Fibroblast of lung (primary cell): ENCODE results near the gene ARRB1. TPM values are rescaled to one million over a fixed set of nuclear protein-coding genes. Genes with fewer than 3 reads are reported as not detected.

Experiments used
- DNase-seq, 2 donors: peaks; one replicate each; pipeline versions ENCODE4 v3.0.0 to v3.0.0-alpha.2; 2010; ENCODE audit warnings: low read depth in 2 of 2
- H2AFZ ChIP-seq: 2 replicates; pipeline ENCODE4 v1.5.1; 2012; ENCODE audit warnings: low read length, control low read depth, inconsistent platforms
- H3K27ac ChIP-seq: 2 replicates; pipeline ENCODE4 v1.5.1; 2011; ENCODE audit warnings: low read length, control low read depth; ENCODE audit not compliant: insufficient read depth
- H3K27me3 ChIP-seq: 2 replicates; pipeline ENCODE4 v1.5.1; 2011; ENCODE audit warnings: mild to moderate bottlenecking, low read length; ENCODE audit not compliant: control insufficient read depth, insufficient read depth
- H3K36me3 ChIP-seq: 2 replicates; pipeline ENCODE4 v1.5.1; 2011; ENCODE audit warnings: low read length; ENCODE audit not compliant: control insufficient read depth, insufficient read depth
- H3K4me1 ChIP-seq: 2 replicates; pipeline ENCODE4 v1.5.1; 2011; ENCODE audit warnings: low read length; ENCODE audit not compliant: control insufficient read depth, insufficient read depth; ENCODE audit errors: extremely low read depth
- H3K4me2 ChIP-seq: 2 replicates; pipeline ENCODE4 v1.5.1; 2011; ENCODE audit warnings: low read length, control low read depth; ENCODE audit not compliant: insufficient read depth; ENCODE audit errors: extremely low read depth
- H3K4me3 ChIP-seq, 4 experiments: fragments of 200-600 bp in 1 of 4; sonication (generic) in 1 of 4; replicated peaks in 1 of 4; 2 replicates each; pipeline ENCODE4 v1.5.1; 2011 to 2016; ENCODE audit warnings: low read length in 4 of 4, low read depth in 3 of 4, mild to moderate bottlenecking in 3 of 4, control low read depth in 2 of 4, inconsistent platforms in 1 of 4, mixed read lengths in 1 of 4; ENCODE audit not compliant: insufficient read depth in 1 of 4; ENCODE audit errors: control extremely low read depth in 1 of 4
- H3K79me2 ChIP-seq: 2 replicates; pipeline ENCODE4 v1.5.1; 2012; ENCODE audit warnings: mild to moderate bottlenecking, low read length, inconsistent platforms; ENCODE audit not compliant: control insufficient read depth, insufficient read depth
- H3K9ac ChIP-seq: 2 replicates; pipeline ENCODE4 v1.5.1; 2011; ENCODE audit warnings: mild to moderate bottlenecking, low read length, control low read depth; ENCODE audit not compliant: insufficient read depth
- H3K9me3 ChIP-seq: 2 replicates; pipeline ENCODE4 v1.5.1; 2012; ENCODE audit warnings: low read depth, low read length; ENCODE audit not compliant: control insufficient read depth, insufficient read depth
- H4K20me1 ChIP-seq: 2 replicates; pipeline ENCODE4 v1.5.1; 2011; ENCODE audit warnings: low read length; ENCODE audit not compliant: control insufficient read depth, insufficient read depth; ENCODE audit errors: extremely low read depth
- CTCF ChIP-seq, 2 donors: IDR thresholded peaks in 1 of 2; conservative IDR thresholded peaks in 1 of 2; 1 replicate in 1 of 2; 2 replicates in 1 of 2; pipeline ENCODE4 v1.5.1; 2011 to 2012; ENCODE audit warnings: low read length in 2 of 2, control low read depth in 1 of 2, inconsistent platforms in 1 of 2, low read depth in 1 of 2, mild to moderate bottlenecking in 1 of 2
- EZH2 ChIP-seq: IDR thresholded peaks from 2 replicates; pipeline ENCODE4 v1.5.1; 2012; ENCODE audit warnings: low read length, control low read depth, mild to moderate bottlenecking; ENCODE audit errors: missing control alignments
- polyA plus RNA-seq, 2 donors: library from polyadenylated mRNA; depleted of rRNA in 1 of 2; stranded (reverse) in 1 of 2; unstranded in 1 of 2; fragments of >200 nt; gene quantifications; 2 replicates each; pipeline ENCODE4 v1.2.1, GENCODE V29; 2011 to 2012; ENCODE audit warnings: missing spikeins in 1 of 2
- total RNA-seq: library from RNA; depleted of rRNA; stranded (reverse); fragments of >200 nt; gene quantifications from 2 replicates; pipeline ENCODE4 v1.2.1, GENCODE V29; 2014

The ARRB1 gene
- total and polyA plus RNA-seq, 2 donors (not counting 1 experiment from before 2014, with no cell fraction given): 4.3 to 18.9 TPM

GRCh38 chr11:75277991-75278790 lies 73.3 kb downstream of the ARRB1 start:
- no peak overlapping the region for H2AFZ ChIP-seq
- H3K36me3 ChIP-seq: peaks cover 2% of the 10 kb centered on the region
- TF ChIP-seq CTCF (conservative IDR thresholded peaks at IDR 0.05 in 1 of 2, IDR thresholded peaks at IDR 0.05 in 1 of 2; ENCODE audit: low read depth in 1 of 2, low read length in 2 of 2): no peak
- TF ChIP-seq EZH2: no peak
- no peaks in the 10 kb centered on the region for H3K27me3 ChIP-seq
- no peaks in the 10 kb centered on the region for H3K79me2 ChIP-seq
- H3K4me1 ChIP-seq: no peaks in the 10 kb centered on the region
- no peak overlapping the region for H3K4me2 ChIP-seq
- H3K4me3 ChIP-seq: no peak overlapping the region
- no peak overlapping the region for H3K27ac ChIP-seq
- no peak for DNase-seq
- no peaks in the 10 kb centered on the region for H3K9me3 ChIP-seq
- H4K20me1 ChIP-seq: no peaks in the 10 kb centered on the region
- H3K9ac ChIP-seq: no peak overlapping the region

GRCh38 chr11:75277211-75277805 lies 74.2 kb downstream of the ARRB1 start:
- no peak for DNase-seq
- Histone ChIP-seq H3K4me2 (no peak overlapping the region), H3K79me2 (no peaks in the 10 kb centered on the region), H3K4me3 (no peak overlapping the region), H3K4me1 (no peaks in the 10 kb centered on the region), H4K20me1 (no peaks in the 10 kb centered on the region), H3K9ac (no peak overlapping the region), H3K27ac (no peak overlapping the region), H2AFZ (no peak overlapping the region), H3K36me3 (peaks cover 2% of the 10 kb centered on the region), H3K9me3 (no peaks in the 10 kb centered on the region), H3K27me3 (no peaks in the 10 kb centered on the region)
- TF ChIP-seq CTCF (conservative IDR thresholded peaks at IDR 0.05 in 1 of 2, IDR thresholded peaks at IDR 0.05 in 1 of 2; ENCODE audit: low read depth in 1 of 2, low read length in 2 of 2) (no peak), EZH2 (no peak)

GRCh38 chr11:75276686-75277085 lies 74.8 kb downstream of the ARRB1 start:
- no peaks in the 10 kb centered on the region for H3K27me3 ChIP-seq
- H3K36me3 ChIP-seq: peaks cover under 1% of the 10 kb centered on the region
- no peak overlapping the region for H3K4me3 ChIP-seq
- no peaks in the 10 kb centered on the region for H3K9me3 ChIP-seq
- no peak for DNase-seq
- no peak overlapping the region for H3K9ac ChIP-seq
- H4K20me1 ChIP-seq: no peaks in the 10 kb centered on the region
- H3K4me1 ChIP-seq: no peaks in the 10 kb centered on the region
- TF ChIP-seq EZH2: no peak
- TF ChIP-seq CTCF (conservative IDR thresholded peaks at IDR 0.05 in 1 of 2, IDR thresholded peaks at IDR 0.05 in 1 of 2; ENCODE audit: low read depth in 1 of 2, low read length in 2 of 2): no peak
- no peaks in the 10 kb centered on the region for H3K79me2 ChIP-seq
- no peak overlapping the region for H2AFZ ChIP-seq
- no peak overlapping the region for H3K4me2 ChIP-seq
- no peak overlapping the region for H3K27ac ChIP-seq
